Heart left ventricle (tissue), 13 donors: ENCODE results near the gene MOB1A.

Source experiments
- POLR2A ChIP-seq, 2 donors: fragments of 450-650 bp; IDR thresholded peaks; one replicate each; pipeline ENCODE4 v1.6.1; 2017; ENCODE audit warnings: antibody characterized with exemption in 2 of 2, mild to moderate bottlenecking in 2 of 2, moderate library complexity in 2 of 2
- TF ChIP-seq, protein P1 (sequence below), 12 donors: fragments of 200-600 bp; sonication (generic) in 4 of 12; IDR thresholded peaks; one replicate each; pipeline versions ENCODE4 v1.5.0 to v1.8.0; 2018 to 2022; ENCODE audit warnings: antibody characterized with exemption in 12 of 12, mild to moderate bottlenecking in 5 of 12
- donor health status: ischemic (EF 13 %, LVEDD 7.1; RV severe dilation, severe dysfunction).
- donor health status: DM: no; HTN: yes; CAD: no.
- donor health status: DM: no; HTN: no; CAD: no.
- donor health status: ischemic (EF 25% LVEDD 6.9; RV normal size, moderate dysfunction).
- donor health status: ischemic (EF 25% LVEDD 5.7; RV mildly dilated, moderate dysfunction).
- donor health status: ischemic (EF 35%, LVEDD 5.7; RV mildly dilated, moderate dysfunction).
- donor health status: nonischemic (EF 11% LVEDD 7.7; RV severe dilation, severe dysfunction).
- donor health status: DM: yes; HTN: yes; CAD: no.
- donor health status: PGD.
- donor health status: ischemic (EF 29% LVEDD 5.4; RV normal size, mild dysfunction).
- donor health status: nonischemic (EF 23%, LVEDD 6.1; RV moderate dilation, normal function).

DNA sequence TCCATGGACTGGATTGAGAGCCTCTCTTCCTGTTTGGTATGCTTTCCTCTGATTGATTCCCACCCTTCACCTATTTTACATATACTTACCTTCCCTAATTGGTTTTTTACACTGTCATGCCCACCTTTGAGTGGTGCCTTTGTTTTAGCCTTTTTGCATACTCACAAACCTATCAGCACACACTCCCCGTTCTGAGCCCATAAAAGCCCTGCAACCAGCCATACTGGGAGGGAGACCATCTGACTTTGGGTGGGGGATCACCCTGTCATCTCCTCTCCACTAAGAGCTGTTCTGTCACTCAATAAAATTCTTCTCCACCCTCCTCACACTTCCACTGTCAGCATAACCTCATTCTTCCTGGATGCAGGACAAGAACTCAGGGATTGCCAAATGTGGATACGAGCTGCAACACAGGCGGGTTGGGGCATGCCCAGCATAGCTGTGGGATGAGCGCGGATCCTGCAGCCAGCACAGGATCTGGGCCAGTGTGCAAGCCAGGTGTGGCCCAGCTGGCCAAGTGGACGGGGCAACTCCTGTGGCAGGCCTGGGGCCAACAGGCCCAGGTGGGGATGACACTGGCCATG is 9.4 kb upstream of the MOB1A start:
- TF ChIP-seq, protein P1, sequence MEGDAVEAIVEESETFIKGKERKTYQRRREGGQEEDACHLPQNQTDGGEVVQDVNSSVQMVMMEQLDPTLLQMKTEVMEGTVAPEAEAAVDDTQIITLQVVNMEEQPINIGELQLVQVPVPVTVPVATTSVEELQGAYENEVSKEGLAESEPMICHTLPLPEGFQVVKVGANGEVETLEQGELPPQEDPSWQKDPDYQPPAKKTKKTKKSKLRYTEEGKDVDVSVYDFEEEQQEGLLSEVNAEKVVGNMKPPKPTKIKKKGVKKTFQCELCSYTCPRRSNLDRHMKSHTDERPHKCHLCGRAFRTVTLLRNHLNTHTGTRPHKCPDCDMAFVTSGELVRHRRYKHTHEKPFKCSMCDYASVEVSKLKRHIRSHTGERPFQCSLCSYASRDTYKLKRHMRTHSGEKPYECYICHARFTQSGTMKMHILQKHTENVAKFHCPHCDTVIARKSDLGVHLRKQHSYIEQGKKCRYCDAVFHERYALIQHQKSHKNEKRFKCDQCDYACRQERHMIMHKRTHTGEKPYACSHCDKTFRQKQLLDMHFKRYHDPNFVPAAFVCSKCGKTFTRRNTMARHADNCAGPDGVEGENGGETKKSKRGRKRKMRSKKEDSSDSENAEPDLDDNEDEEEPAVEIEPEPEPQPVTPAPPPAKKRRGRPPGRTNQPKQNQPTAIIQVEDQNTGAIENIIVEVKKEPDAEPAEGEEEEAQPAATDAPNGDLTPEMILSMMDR (IDR thresholded peaks at IDR 0.05) = no peak
- TF ChIP-seq POLR2A (IDR thresholded peaks at IDR 0.05) = no peak
